Epithelial cell of alveolus of lung (primary cell): ENCODE measurements around the gene PHF3. TPM values are rescaled to one million over a fixed set of nuclear protein-coding genes. Genes with fewer than 3 reads are reported as not detected.

ENCODE experiments used
- total RNA-seq: library from RNA; depleted of rRNA; stranded (reverse); fragments of >200 nt; gene quantifications from 2 replicates; pipeline ENCODE4 v1.2.1, GENCODE V29; 2015

The PHF3 gene
- 24.6 and 38.8 TPM in 2 replicates for total RNA-seq

GRCh38 chr6:63635588-63636517 is at the start of gene PHF3:
PHF3 (plus strand) TSS chr6:63635802; CDS start chr6:63646552, 10,750 bp downstream.

Other genes starting within 250 kb of the PHF3 start
- gene PTP4A1, start 63.3 kb upstream of the PHF3 start, total RNA-seq, result 26.6 and 31.9 TPM in 2 replicates